Sciatic nerve (tissue), 1 donor: ENCODE measurements around the gene MAML3. TPM values are rescaled to one million over a fixed set of nuclear protein-coding genes. Genes with fewer than 3 reads are reported as not detected.

Source experiments
- total RNA-seq: library from RNA; stranded (reverse); fragmentation: NEBNext Ultra II Directional; extraction: Animal tissue kit (Norgen Biotek cat#: 25700); gene quantifications from one replicate; pipeline ENCODE4 v1.2.1, GENCODE V29; 2021
- donor health status: DM: no; HTN: no; CAD: no.

MAML3 gene
- total RNA-seq, 1 donor from 2014 or later = 11.0 TPM

Other genes starting within 250 kb of the MAML3 start
- gene SCOC, start 219.5 kb upstream of the MAML3 start, total RNA-seq = 52.3 TPM